ENCODE data around the gene BRI3. TPM values are rescaled to one million over a fixed set of nuclear protein-coding genes. Genes with fewer than 3 reads are reported as not detected.

BRI3 gene
- total RNA-seq, 3 donors from 2014 or later = 46.4 to 58.1 (median 51.1) TPM

GRCh38 chr7:98288064-98288823, 6.8 kb downstream of the BRI3 start:
- no peaks in the 10 kb centered on the region for H3K9me3 Mint-ChIP-seq
- ATAC-seq (no peak), DNase-seq (no peak)
- H3K4me3 Mint-ChIP-seq = no peak overlapping the region
- H3K27me3 Mint-ChIP-seq (ENCODE audit: low read depth) = no peaks in the 10 kb centered on the region
- peaks cover 24% of the 10 kb centered on the region for H3K4me1 Mint-ChIP-seq (ENCODE audit: low read depth)
- peaks cover 3% of the 10 kb centered on the region for H3K36me3 Mint-ChIP-seq (ENCODE audit: insufficient read depth)

- ATAC-seq (no peak), DNase-seq (no peak)
- Mint-ChIP-seq H3K4me3 (no peak overlapping the region), H3K4me1 (ENCODE audit: low read depth) (peaks cover 16% of the 10 kb centered on the region), H3K36me3 (ENCODE audit: insufficient read depth) (peaks cover 3% of the 10 kb centered on the region), H3K9me3 (no peaks in the 10 kb centered on the region), H3K27me3 (ENCODE audit: low read depth) (no peaks in the 10 kb centered on the region)
Observed at GRCh38 chr7:98289333-98289875, 7.9 kb downstream of the BRI3 start.

GRCh38 chr7:98291717-98292116, 10.2 kb downstream of the BRI3 start:
- DNase-seq (no peak), ATAC-seq (no peak)
- no peaks in the 10 kb centered on the region for H3K36me3 Mint-ChIP-seq (ENCODE audit: insufficient read depth)
- no peak overlapping the region for H3K4me3 Mint-ChIP-seq
- H3K27me3 Mint-ChIP-seq (ENCODE audit: low read depth) = no peaks in the 10 kb centered on the region
- H3K4me1 Mint-ChIP-seq (ENCODE audit: low read depth) = peaks cover 2% of the 10 kb centered on the region
- H3K9me3 Mint-ChIP-seq = no peaks in the 10 kb centered on the region

- H3K4me1 Mint-ChIP-seq (ENCODE audit: low read depth) = peaks cover 2% of the 10 kb centered on the region
- ATAC-seq = no peak
Observed at GRCh38 chr7:98293265-98293664, 11.8 kb downstream of the BRI3 start.

GRCh38 chr7:98293746-98294145, 12.3 kb downstream of the BRI3 start:
- no peaks in the 10 kb centered on the region for H3K36me3 Mint-ChIP-seq (ENCODE audit: insufficient read depth)
- ATAC-seq (no peak), DNase-seq (no peak)
- H3K27me3 Mint-ChIP-seq (ENCODE audit: low read depth) = no peaks in the 10 kb centered on the region
- H3K9me3 Mint-ChIP-seq = no peaks in the 10 kb centered on the region
- no peak overlapping the region for H3K4me3 Mint-ChIP-seq
- H3K4me1 Mint-ChIP-seq (ENCODE audit: low read depth) = no peaks in the 10 kb centered on the region

More at GRCh38 chr7:98293265-98293664, 11.8 kb downstream of the BRI3 start:
- DNase-seq = no peak
- Mint-ChIP-seq H3K36me3 (ENCODE audit: insufficient read depth) (no peaks in the 10 kb centered on the region), H3K4me3 (no peak overlapping the region), H3K9me3 (no peaks in the 10 kb centered on the region), H3K27me3 (ENCODE audit: low read depth) (no peaks in the 10 kb centered on the region)

- H3K9me3 Mint-ChIP-seq = no peaks in the 10 kb centered on the region
- H3K27me3 Mint-ChIP-seq (ENCODE audit: low read depth) = no peaks in the 10 kb centered on the region
- no peak for ATAC-seq
- H3K36me3 Mint-ChIP-seq (ENCODE audit: insufficient read depth) = no peaks in the 10 kb centered on the region
- no peak overlapping the region for H3K4me3 Mint-ChIP-seq
- H3K4me1 Mint-ChIP-seq (ENCODE audit: low read depth) = no peaks in the 10 kb centered on the region
- DNase-seq = no peak
Observed at GRCh38 chr7:98294326-98294725, 12.8 kb downstream of the BRI3 start.

- no peaks in the 10 kb centered on the region for H3K27me3 Mint-ChIP-seq (ENCODE audit: low read depth)
- H3K36me3 Mint-ChIP-seq (ENCODE audit: insufficient read depth) = no peaks in the 10 kb centered on the region
- ATAC-seq = peak; percentile 53 to 55
- DNase-seq = no peak
- no peaks in the 10 kb centered on the region for H3K4me1 Mint-ChIP-seq (ENCODE audit: low read depth)
- no peak overlapping the region for H3K4me3 Mint-ChIP-seq
- H3K9me3 Mint-ChIP-seq = no peaks in the 10 kb centered on the region
Observed at GRCh38 chr7:98294798-98295382, 13.4 kb downstream of the BRI3 start.

GRCh38 chr7:98295467-98296192, 14.1 kb downstream of the BRI3 start:
- H3K4me3 Mint-ChIP-seq = no peak overlapping the region
- peak in 1 of 2 donors; percentile 9 for ATAC-seq
- no peaks in the 10 kb centered on the region for H3K36me3 Mint-ChIP-seq (ENCODE audit: insufficient read depth)
- H3K9me3 Mint-ChIP-seq = no peaks in the 10 kb centered on the region
- no peak for DNase-seq
- H3K27me3 Mint-ChIP-seq (ENCODE audit: low read depth) = no peaks in the 10 kb centered on the region
- no peaks in the 10 kb centered on the region for H3K4me1 Mint-ChIP-seq (ENCODE audit: low read depth)

GRCh38 chr7:98296833-98297232, 15.3 kb downstream of the BRI3 start:
- Mint-ChIP-seq H3K4me1 (ENCODE audit: low read depth) (no peaks in the 10 kb centered on the region), H3K36me3 (ENCODE audit: insufficient read depth) (no peaks in the 10 kb centered on the region), H3K27me3 (ENCODE audit: low read depth) (no peaks in the 10 kb centered on the region), H3K4me3 (no peak overlapping the region), H3K9me3 (no peaks in the 10 kb centered on the region)
- ATAC-seq (no peak), DNase-seq (no peak)

GRCh38 chr7:98297626-98298286, 16.3 kb downstream of the BRI3 start:
- ATAC-seq (no peak), DNase-seq (no peak)
- Mint-ChIP-seq H3K9me3 (no peaks in the 10 kb centered on the region), H3K36me3 (ENCODE audit: insufficient read depth) (no peaks in the 10 kb centered on the region), H3K4me3 (no peak overlapping the region), H3K4me1 (ENCODE audit: low read depth) (no peaks in the 10 kb centered on the region), H3K27me3 (ENCODE audit: low read depth) (no peaks in the 10 kb centered on the region)

- ATAC-seq (no peak), DNase-seq (no peak)
- Mint-ChIP-seq H3K36me3 (ENCODE audit: insufficient read depth) (no peaks in the 10 kb centered on the region), H3K27me3 (ENCODE audit: low read depth) (no peaks in the 10 kb centered on the region), H3K4me1 (ENCODE audit: low read depth) (no peaks in the 10 kb centered on the region), H3K4me3 (no peak overlapping the region), H3K9me3 (no peaks in the 10 kb centered on the region)
Observed at GRCh38 chr7:98300595-98301372, 19.3 kb downstream of the BRI3 start.

- H3K27me3 Mint-ChIP-seq (ENCODE audit: low read depth) = no peaks in the 10 kb centered on the region
- DNase-seq (no peak), ATAC-seq (no peak)
- H3K9me3 Mint-ChIP-seq = no peaks in the 10 kb centered on the region
- H3K36me3 Mint-ChIP-seq (ENCODE audit: insufficient read depth) = no peaks in the 10 kb centered on the region
- H3K4me1 Mint-ChIP-seq (ENCODE audit: low read depth) = no peaks in the 10 kb centered on the region
- no peak overlapping the region for H3K4me3 Mint-ChIP-seq
Observed at GRCh38 chr7:98301693-98302470, 20.4 kb downstream of the BRI3 start.

GRCh38 chr7:98303176-98303865, 21.8 kb downstream of the BRI3 start:
- no peak overlapping the region for H3K4me3 Mint-ChIP-seq
- H3K9me3 Mint-ChIP-seq = no peaks in the 10 kb centered on the region
- no peaks in the 10 kb centered on the region for H3K27me3 Mint-ChIP-seq (ENCODE audit: low read depth)
- DNase-seq = no peak
- ATAC-seq = no peak
- no peaks in the 10 kb centered on the region for H3K36me3 Mint-ChIP-seq (ENCODE audit: insufficient read depth)
- no peaks in the 10 kb centered on the region for H3K4me1 Mint-ChIP-seq (ENCODE audit: low read depth)
